DND-41 (cell line): ENCODE data around the gene FAM110A.

Experiments
- CTCF ChIP-seq: IDR thresholded peaks from 2 replicates; pipeline ENCODE4 v1.5.1; 2012; ENCODE audit warnings: borderline replicate concordance, low read length, moderate library complexity, mild to moderate bottlenecking; ENCODE audit not compliant: poor library complexity, severe bottlenecking; ENCODE audit errors: extremely low read depth
- EZH2 ChIP-seq: IDR thresholded peaks from 3 replicates; pipeline ENCODE4 v1.6.1; 2012; ENCODE audit warnings: borderline replicate concordance, low read depth, mild to moderate bottlenecking, moderate library complexity, low read length, inconsistent platforms; ENCODE audit not compliant: severe bottlenecking

GRCh38 chr20:891058-891705 is 57.7 kb downstream of the FAM110A start:
- TF ChIP-seq CTCF (no peak), EZH2 (no peak)
